Fibroblast of lung (primary cell): ENCODE data around the gene OLFML1. TPM values are rescaled to one million over a fixed set of nuclear protein-coding genes. Genes with fewer than 3 reads are reported as not detected.

ENCODE experiments used
- DNase-seq, 2 donors: peaks; one replicate each; pipeline versions ENCODE4 v3.0.0 to v3.0.0-alpha.2; 2010; ENCODE audit warnings: low read depth in 2 of 2
- H2AFZ ChIP-seq: 2 replicates; pipeline ENCODE4 v1.5.1; 2012; ENCODE audit warnings: low read length, control low read depth, inconsistent platforms
- H3K27ac ChIP-seq: 2 replicates; pipeline ENCODE4 v1.5.1; 2011; ENCODE audit warnings: low read length, control low read depth; ENCODE audit not compliant: insufficient read depth
- H3K27me3 ChIP-seq: 2 replicates; pipeline ENCODE4 v1.5.1; 2011; ENCODE audit warnings: mild to moderate bottlenecking, low read length; ENCODE audit not compliant: control insufficient read depth, insufficient read depth
- H3K36me3 ChIP-seq: 2 replicates; pipeline ENCODE4 v1.5.1; 2011; ENCODE audit warnings: low read length; ENCODE audit not compliant: control insufficient read depth, insufficient read depth
- H3K4me1 ChIP-seq: 2 replicates; pipeline ENCODE4 v1.5.1; 2011; ENCODE audit warnings: low read length; ENCODE audit not compliant: control insufficient read depth, insufficient read depth; ENCODE audit errors: extremely low read depth
- H3K4me2 ChIP-seq: 2 replicates; pipeline ENCODE4 v1.5.1; 2011; ENCODE audit warnings: low read length, control low read depth; ENCODE audit not compliant: insufficient read depth; ENCODE audit errors: extremely low read depth
- H3K4me3 ChIP-seq, 4 experiments: fragments of 200-600 bp in 1 of 4; sonication (generic) in 1 of 4; replicated peaks in 1 of 4; 2 replicates each; pipeline ENCODE4 v1.5.1; 2011 to 2016; ENCODE audit warnings: low read length in 4 of 4, low read depth in 3 of 4, mild to moderate bottlenecking in 3 of 4, control low read depth in 2 of 4, inconsistent platforms in 1 of 4, mixed read lengths in 1 of 4; ENCODE audit not compliant: insufficient read depth in 1 of 4; ENCODE audit errors: control extremely low read depth in 1 of 4
- H3K79me2 ChIP-seq: 2 replicates; pipeline ENCODE4 v1.5.1; 2012; ENCODE audit warnings: mild to moderate bottlenecking, low read length, inconsistent platforms; ENCODE audit not compliant: control insufficient read depth, insufficient read depth
- H3K9ac ChIP-seq: 2 replicates; pipeline ENCODE4 v1.5.1; 2011; ENCODE audit warnings: mild to moderate bottlenecking, low read length, control low read depth; ENCODE audit not compliant: insufficient read depth
- H3K9me3 ChIP-seq: 2 replicates; pipeline ENCODE4 v1.5.1; 2012; ENCODE audit warnings: low read depth, low read length; ENCODE audit not compliant: control insufficient read depth, insufficient read depth
- H4K20me1 ChIP-seq: 2 replicates; pipeline ENCODE4 v1.5.1; 2011; ENCODE audit warnings: low read length; ENCODE audit not compliant: control insufficient read depth, insufficient read depth; ENCODE audit errors: extremely low read depth
- CTCF ChIP-seq, 2 donors: IDR thresholded peaks in 1 of 2; conservative IDR thresholded peaks in 1 of 2; 1 replicate in 1 of 2; 2 replicates in 1 of 2; pipeline ENCODE4 v1.5.1; 2011 to 2012; ENCODE audit warnings: low read length in 2 of 2, control low read depth in 1 of 2, inconsistent platforms in 1 of 2, low read depth in 1 of 2, mild to moderate bottlenecking in 1 of 2
- EZH2 ChIP-seq: IDR thresholded peaks from 2 replicates; pipeline ENCODE4 v1.5.1; 2012; ENCODE audit warnings: low read length, control low read depth, mild to moderate bottlenecking; ENCODE audit errors: missing control alignments
- polyA plus RNA-seq, 2 donors: library from polyadenylated mRNA; depleted of rRNA in 1 of 2; stranded (reverse) in 1 of 2; unstranded in 1 of 2; fragments of >200 nt; gene quantifications; 2 replicates each; pipeline ENCODE4 v1.2.1, GENCODE V29; 2011 to 2012; ENCODE audit warnings: missing spikeins in 1 of 2
- total RNA-seq: library from RNA; depleted of rRNA; stranded (reverse); fragments of >200 nt; gene quantifications from 2 replicates; pipeline ENCODE4 v1.2.1, GENCODE V29; 2014

The OLFML1 gene
- total and polyA plus RNA-seq, 2 donors (not counting 1 experiment from before 2014, with no cell fraction given): 22.8 to 183 TPM

- no peak for TF ChIP-seq EZH2
- H3K4me1 ChIP-seq: no peaks in the 10 kb centered on the region
- H3K4me2 ChIP-seq: no peak overlapping the region
- H3K4me3 ChIP-seq: no peak overlapping the region
- no peaks in the 10 kb centered on the region for H3K36me3 ChIP-seq
- H3K79me2 ChIP-seq: no peaks in the 10 kb centered on the region
- H3K9ac ChIP-seq: no peak overlapping the region
- H3K9me3 ChIP-seq: no peaks in the 10 kb centered on the region
- H4K20me1 ChIP-seq: no peaks in the 10 kb centered on the region
- no peak overlapping the region for H3K27ac ChIP-seq
- H2AFZ ChIP-seq: no peak overlapping the region
- no peaks in the 10 kb centered on the region for H3K27me3 ChIP-seq
- DNase-seq: no peak
These were observed 52.0 kb downstream of the OLFML1 start for GRCh38 chr11:7537265-7537664.

GRCh38 chr11:7538031-7538430 is 52.7 kb downstream of the OLFML1 start:
- TF ChIP-seq EZH2: no peak
- TF ChIP-seq CTCF (conservative IDR thresholded peaks at IDR 0.05 in 1 of 2, IDR thresholded peaks at IDR 0.05 in 1 of 2; ENCODE audit: low read depth in 1 of 2, low read length in 2 of 2): no peak
- H3K36me3 ChIP-seq: no peaks in the 10 kb centered on the region
- H2AFZ ChIP-seq: no peak overlapping the region
- no peaks in the 10 kb centered on the region for H4K20me1 ChIP-seq
- H3K9ac ChIP-seq: no peak overlapping the region
- no peaks in the 10 kb centered on the region for H3K4me1 ChIP-seq
- no peak overlapping the region for H3K4me3 ChIP-seq
- H3K9me3 ChIP-seq: no peaks in the 10 kb centered on the region
- no peak overlapping the region for H3K4me2 ChIP-seq
- DNase-seq: no peak
- no peaks in the 10 kb centered on the region for H3K27me3 ChIP-seq
- H3K27ac ChIP-seq: no peak overlapping the region
- H3K79me2 ChIP-seq: no peaks in the 10 kb centered on the region

- Histone ChIP-seq H3K79me2 (no peaks in the 10 kb centered on the region), H2AFZ (no peak overlapping the region), H3K4me3 (no peak overlapping the region), H3K27ac (no peak overlapping the region), H3K9ac (no peak overlapping the region), H3K9me3 (no peaks in the 10 kb centered on the region), H3K27me3 (no peaks in the 10 kb centered on the region), H3K4me2 (no peak overlapping the region), H3K4me1 (no peaks in the 10 kb centered on the region), H3K36me3 (no peaks in the 10 kb centered on the region), H4K20me1 (no peaks in the 10 kb centered on the region)
- TF ChIP-seq EZH2 (no peak), CTCF (conservative IDR thresholded peaks at IDR 0.05 in 1 of 2, IDR thresholded peaks at IDR 0.05 in 1 of 2; ENCODE audit: low read depth in 1 of 2, low read length in 2 of 2) (no peak)
- no peak for DNase-seq
These were observed 53.5 kb downstream of the OLFML1 start for GRCh38 chr11:7538466-7539454.
